Smooth muscle cell (in vitro differentiated cells): ENCODE results near the gene USP47. TPM values are rescaled to one million over a fixed set of nuclear protein-coding genes. Genes with fewer than 3 reads are reported as not detected.

Experiments used
- DNase-seq: peaks from one replicate; lab custom pipeline; 2025; ENCODE audit not compliant: unreplicated experiment; lab: John Stamatoyannopoulos, UW
- H2AFZ ChIP-seq: fragments of 200-600 bp; sonication (generic); 2 replicates; pipeline ENCODE4 v1.6.0; 2016; ENCODE audit warnings: antibody characterized with exemption, low read depth, mild to moderate bottlenecking
- H3F3A ChIP-seq: fragments of 200-600 bp; sonication (generic); 2 replicates; pipeline ENCODE4 v1.6.0; 2017; ENCODE audit warnings: antibody characterized with exemption, low read depth
- H3K27ac ChIP-seq: fragments of 200-600 bp; sonication (generic); 2 replicates; pipeline ENCODE4 v1.5.1; 2016; ENCODE audit warnings: low read depth, mild to moderate bottlenecking
- H3K27me3 ChIP-seq: fragments of 200-600 bp; sonication (generic); 2 replicates; pipeline ENCODE4 v1.6.1; 2016; ENCODE audit warnings: low read depth, mild to moderate bottlenecking
- H3K36me3 ChIP-seq: fragments of 200-600 bp; sonication (generic); 2 replicates; pipeline ENCODE4 v1.5.1; 2016; ENCODE audit warnings: low read depth
- H3K4me1 ChIP-seq: fragments of 200-600 bp; sonication (generic); 2 replicates; pipeline ENCODE4 v1.5.1; 2016; ENCODE audit warnings: low read depth
- H3K4me2 ChIP-seq: fragments of 200-600 bp; sonication (generic); 2 replicates; pipeline ENCODE4 v1.6.0; 2016; ENCODE audit warnings: mild to moderate bottlenecking
- H3K4me3 ChIP-seq: fragments of 200-600 bp; sonication (generic); 2 replicates; pipeline ENCODE4 v1.5.1; 2016; ENCODE audit warnings: mild to moderate bottlenecking
- H3K79me2 ChIP-seq: fragments of 200-600 bp; sonication (generic); 2 replicates; pipeline ENCODE4 v1.6.0; 2016; ENCODE audit warnings: low read depth, mild to moderate bottlenecking
- H3K9ac ChIP-seq: fragments of 200-600 bp; sonication (generic); 2 replicates; pipeline ENCODE4 v1.6.0; 2016; ENCODE audit warnings: low read depth
- H3K9me3 ChIP-seq: fragments of 200-600 bp; sonication (generic); replicated peaks from 2 replicates; pipeline ENCODE4 v1.5.1; 2016; ENCODE audit warnings: low read depth
- H4K20me1 ChIP-seq: fragments of 200-600 bp; sonication (generic); 2 replicates; pipeline ENCODE4 v1.6.0; 2016; ENCODE audit warnings: low read depth
- CTCF ChIP-seq: fragments of 200-600 bp; sonication (generic); IDR thresholded peaks from 2 replicates; pipeline ENCODE4 v1.5.1; 2017; ENCODE audit warnings: borderline replicate concordance, mild to moderate bottlenecking, antibody characterized with exemption; ENCODE audit not compliant: insufficient read depth, poor library complexity, severe bottlenecking
- WGBS: methylation state at CpG from one replicate; pipeline ENCODE4 v1.1.7; 2016; ENCODE audit warnings: low lambda C conversion rate; 5-methylcytosine and 5-hydroxymethylcytosine counted together
- polyA plus RNA-seq: library from polyadenylated mRNA; unstranded; fragments of >200 nt; fragmentation: Nextera tagmentation; extraction: Ambion mirVana; gene quantifications from 2 replicates; pipeline ENCODE4 v1.2.1, GENCODE V29; 2016
- total RNA-seq: library from RNA; depleted of rRNA; stranded (reverse); fragments of >200 nt; gene quantifications from 2 replicates; pipeline ENCODE4 v1.2.3, GENCODE V29; 2014

The USP47 gene
- total and polyA plus RNA-seq, 2 experiments from 2014 or later, result 38.0 to 75.3 TPM

- H2AFZ ChIP-seq, result no peak overlapping the region
- 94% methylated on average over 11 of the region's 11 CpGs for WGBS
- TF ChIP-seq CTCF, result no peak
- H3K4me2 ChIP-seq, result no peak overlapping the region
- peaks cover 3% of the 10 kb centered on the region for H3K4me1 ChIP-seq
- no peak overlapping the region for H3K9ac ChIP-seq
- H3K36me3 ChIP-seq, result no peaks in the 10 kb centered on the region
- H3F3A ChIP-seq, result no peaks in the 10 kb centered on the region
- H4K20me1 ChIP-seq, result no peaks in the 10 kb centered on the region
- no peak overlapping the region for H3K27ac ChIP-seq
- no peaks in the 10 kb centered on the region for H3K27me3 ChIP-seq
- no peaks in the 10 kb centered on the region for H3K79me2 ChIP-seq
- no peaks in the 10 kb centered on the region for H3K9me3 ChIP-seq
- DNase-seq, result no peak
- no peak overlapping the region for H3K4me3 ChIP-seq
Measured at GRCh38 chr11:11967669-11968510, 126.1 kb downstream of the USP47 start.

GRCh38 chr11:11968511-11969280 is 126.9 kb downstream of the USP47 start:
- 61% methylated on average over 11 of the region's 11 CpGs for WGBS
- DNase-seq, result no peak
- Histone ChIP-seq H3K79me2 (no peaks in the 10 kb centered on the region), H3K9me3 (no peaks in the 10 kb centered on the region), H3F3A (no peaks in the 10 kb centered on the region), H3K27me3 (no peaks in the 10 kb centered on the region), H3K9ac (no peak overlapping the region), H3K36me3 (no peaks in the 10 kb centered on the region), H3K27ac (no peak overlapping the region), H4K20me1 (no peaks in the 10 kb centered on the region), H3K4me3 (no peak overlapping the region), H2AFZ (no peak overlapping the region), H3K4me2 (no peak overlapping the region), H3K4me1 (peaks cover 8% of the 10 kb centered on the region)
- no peak for TF ChIP-seq CTCF

- no peak overlapping the region for H3K27ac ChIP-seq
- no peak overlapping the region for H3K4me3 ChIP-seq
- H3K9me3 ChIP-seq, result no peaks in the 10 kb centered on the region
- no peaks in the 10 kb centered on the region for H3K79me2 ChIP-seq
- no peak overlapping the region for H2AFZ ChIP-seq
- H3F3A ChIP-seq, result no peaks in the 10 kb centered on the region
- no peak overlapping the region for H3K9ac ChIP-seq
- no peak for TF ChIP-seq CTCF
- no peaks in the 10 kb centered on the region for H3K27me3 ChIP-seq
- WGBS, result 90% methylated on average over 19 of the region's 19 CpGs
- H4K20me1 ChIP-seq, result no peaks in the 10 kb centered on the region
- DNase-seq, result no peak
- H3K4me2 ChIP-seq, result no peak overlapping the region
- no peaks in the 10 kb centered on the region for H3K36me3 ChIP-seq
- peaks cover 9% of the 10 kb centered on the region for H3K4me1 ChIP-seq
Measured at GRCh38 chr11:11969380-11970215, 127.8 kb downstream of the USP47 start.
